Glutamatergic neuron (in vitro differentiated cells): ENCODE results near the gene WFIKKN2. TPM values are rescaled to one million over a fixed set of nuclear protein-coding genes. Genes with fewer than 3 reads are reported as not detected.
A peak's percentile ranks its signal among the peaks of the same experiment; 100 is the strongest.

ENCODE experiments used
- DNase-seq: peaks from one replicate; pipeline ENCODE4 v3.0.0; 2022
- H3K27ac Mint-ChIP-seq: one replicate; pipeline ENCODE4 v1.8.0; 2020; ENCODE audit warnings: mild to moderate bottlenecking, mixed read lengths, inconsistent platforms; ENCODE audit not compliant: unreplicated experiment
- H3K27me3 Mint-ChIP-seq: one replicate; pipeline ENCODE4 v1.8.0; 2020; ENCODE audit warnings: mild to moderate bottlenecking, moderate library complexity, mixed read lengths, inconsistent platforms; ENCODE audit not compliant: unreplicated experiment
- H3K36me3 Mint-ChIP-seq: one replicate; pipeline ENCODE4 v1.8.0; 2020; ENCODE audit warnings: mild to moderate bottlenecking, mixed read lengths, inconsistent platforms; ENCODE audit not compliant: unreplicated experiment
- H3K4me1 Mint-ChIP-seq: one replicate; pipeline ENCODE4 v1.8.0; 2020; ENCODE audit warnings: mild to moderate bottlenecking, low read depth, mixed read lengths, inconsistent platforms; ENCODE audit not compliant: unreplicated experiment
- H3K4me3 Mint-ChIP-seq: one replicate; pipeline ENCODE4 v1.8.0; 2020; ENCODE audit warnings: mild to moderate bottlenecking, mixed read lengths, inconsistent platforms; ENCODE audit not compliant: unreplicated experiment
- H3K9me3 Mint-ChIP-seq: one replicate; pipeline ENCODE4 v1.8.0; 2020; ENCODE audit warnings: mild to moderate bottlenecking, moderate library complexity, mixed read lengths, inconsistent platforms; ENCODE audit not compliant: unreplicated experiment
- total RNA-seq: library from RNA; stranded (reverse); fragmentation: NEBNext Ultra II Directional; extraction: Animal tissue kit (Norgen Biotek cat#: 25700); gene quantifications from one replicate; pipeline ENCODE4 v1.2.1, GENCODE V29; 2021; ENCODE audit not compliant: unreplicated experiment
- TF ChIP-seq, protein P1 (sequence below): fragments of 200-600 bp; sonication (generic); IDR thresholded peaks from one replicate; pipeline ENCODE4 v1.5.0; 2021; ENCODE audit not compliant: partially characterized antibody, unreplicated experiment

Gene WFIKKN2
- total RNA-seq, 1 donor from 2014 or later, result 3.5 TPM

DNA sequence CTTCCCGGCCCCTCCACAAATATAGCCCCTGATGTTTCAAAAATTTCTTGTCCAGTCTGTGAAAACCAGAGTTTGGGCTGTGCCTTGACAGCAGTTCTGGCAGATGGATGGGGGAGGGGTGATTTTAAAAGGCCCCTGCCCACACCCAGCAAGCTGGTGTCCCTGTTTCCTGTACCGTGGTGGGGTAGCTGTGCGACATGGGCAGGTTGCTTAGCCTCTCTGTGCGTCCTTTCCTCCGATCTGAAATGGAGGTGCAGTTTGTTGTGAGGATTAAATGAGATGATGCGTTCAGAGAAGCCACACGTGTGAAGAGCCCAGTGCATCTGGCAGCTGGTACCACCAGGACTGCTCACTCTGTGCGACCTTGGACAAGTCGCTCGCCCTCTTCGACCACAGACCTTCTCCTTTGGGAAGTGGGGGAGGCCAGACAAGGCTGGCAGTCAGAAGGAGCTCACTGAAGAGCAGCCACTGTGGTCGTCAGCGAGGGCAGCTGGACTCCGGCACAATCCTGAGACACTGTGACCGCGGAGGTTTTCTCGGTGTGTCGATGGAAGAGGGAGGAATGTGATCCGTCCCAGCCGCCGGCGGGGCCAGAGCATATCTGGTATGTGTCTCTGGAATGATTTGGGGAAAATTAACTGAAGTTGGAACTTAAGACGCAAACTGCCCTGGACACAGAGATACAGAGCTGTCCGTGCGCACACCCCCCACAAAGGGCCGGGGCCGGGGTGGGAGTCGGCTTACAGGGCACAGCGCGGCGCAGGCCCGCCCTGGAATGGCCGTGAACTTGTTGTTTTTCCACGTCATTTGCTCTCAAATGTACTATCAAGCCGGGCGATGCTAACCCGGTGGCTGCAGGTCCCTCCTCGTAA, 721 bp upstream of the WFIKKN2 start:
- TF ChIP-seq, protein P1, sequence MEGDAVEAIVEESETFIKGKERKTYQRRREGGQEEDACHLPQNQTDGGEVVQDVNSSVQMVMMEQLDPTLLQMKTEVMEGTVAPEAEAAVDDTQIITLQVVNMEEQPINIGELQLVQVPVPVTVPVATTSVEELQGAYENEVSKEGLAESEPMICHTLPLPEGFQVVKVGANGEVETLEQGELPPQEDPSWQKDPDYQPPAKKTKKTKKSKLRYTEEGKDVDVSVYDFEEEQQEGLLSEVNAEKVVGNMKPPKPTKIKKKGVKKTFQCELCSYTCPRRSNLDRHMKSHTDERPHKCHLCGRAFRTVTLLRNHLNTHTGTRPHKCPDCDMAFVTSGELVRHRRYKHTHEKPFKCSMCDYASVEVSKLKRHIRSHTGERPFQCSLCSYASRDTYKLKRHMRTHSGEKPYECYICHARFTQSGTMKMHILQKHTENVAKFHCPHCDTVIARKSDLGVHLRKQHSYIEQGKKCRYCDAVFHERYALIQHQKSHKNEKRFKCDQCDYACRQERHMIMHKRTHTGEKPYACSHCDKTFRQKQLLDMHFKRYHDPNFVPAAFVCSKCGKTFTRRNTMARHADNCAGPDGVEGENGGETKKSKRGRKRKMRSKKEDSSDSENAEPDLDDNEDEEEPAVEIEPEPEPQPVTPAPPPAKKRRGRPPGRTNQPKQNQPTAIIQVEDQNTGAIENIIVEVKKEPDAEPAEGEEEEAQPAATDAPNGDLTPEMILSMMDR, result no peak
- Mint-ChIP-seq H3K4me1 (peaks cover 52% of the 10 kb centered on the region), H3K27me3 (peaks cover 11% of the 10 kb centered on the region), H3K4me3 (peak overlapping the region; percentile 72), H3K9me3 (peaks cover 6% of the 10 kb centered on the region), H3K27ac (peak overlapping the region; percentile 93), H3K36me3 (no peaks in the 10 kb centered on the region)
- DNase-seq, result no peak

DNA sequence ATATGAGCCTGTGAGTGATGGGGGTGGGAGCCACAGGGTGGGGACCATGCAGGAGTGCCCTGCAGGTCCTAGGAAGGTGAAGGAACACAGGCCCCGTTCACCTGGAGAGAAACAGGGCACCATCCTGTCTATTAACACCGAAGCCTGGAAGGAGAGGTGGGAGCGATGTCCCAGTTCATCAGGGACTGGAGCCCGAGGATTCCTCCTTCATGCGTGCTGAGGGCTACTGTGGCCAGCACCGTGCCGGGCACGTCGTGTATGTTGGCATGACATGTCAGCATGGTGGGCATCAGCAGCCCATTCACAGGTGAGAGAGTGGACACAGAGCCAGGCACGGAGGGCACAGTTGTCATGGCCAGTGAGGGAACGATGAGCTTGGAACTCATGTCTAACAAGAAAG, 1.4 kb downstream of the WFIKKN2 start:
- DNase-seq, result no peak
- H3K4me3 Mint-ChIP-seq, result no peak overlapping the region
- H3K27me3 Mint-ChIP-seq, result peaks cover 12% of the 10 kb centered on the region
- H3K4me1 Mint-ChIP-seq, result peaks cover 40% of the 10 kb centered on the region
- TF ChIP-seq, protein P1, result no peak
- no peaks in the 10 kb centered on the region for H3K36me3 Mint-ChIP-seq
- H3K27ac Mint-ChIP-seq, result no peak overlapping the region
- peaks cover 4% of the 10 kb centered on the region for H3K9me3 Mint-ChIP-seq

DNA sequence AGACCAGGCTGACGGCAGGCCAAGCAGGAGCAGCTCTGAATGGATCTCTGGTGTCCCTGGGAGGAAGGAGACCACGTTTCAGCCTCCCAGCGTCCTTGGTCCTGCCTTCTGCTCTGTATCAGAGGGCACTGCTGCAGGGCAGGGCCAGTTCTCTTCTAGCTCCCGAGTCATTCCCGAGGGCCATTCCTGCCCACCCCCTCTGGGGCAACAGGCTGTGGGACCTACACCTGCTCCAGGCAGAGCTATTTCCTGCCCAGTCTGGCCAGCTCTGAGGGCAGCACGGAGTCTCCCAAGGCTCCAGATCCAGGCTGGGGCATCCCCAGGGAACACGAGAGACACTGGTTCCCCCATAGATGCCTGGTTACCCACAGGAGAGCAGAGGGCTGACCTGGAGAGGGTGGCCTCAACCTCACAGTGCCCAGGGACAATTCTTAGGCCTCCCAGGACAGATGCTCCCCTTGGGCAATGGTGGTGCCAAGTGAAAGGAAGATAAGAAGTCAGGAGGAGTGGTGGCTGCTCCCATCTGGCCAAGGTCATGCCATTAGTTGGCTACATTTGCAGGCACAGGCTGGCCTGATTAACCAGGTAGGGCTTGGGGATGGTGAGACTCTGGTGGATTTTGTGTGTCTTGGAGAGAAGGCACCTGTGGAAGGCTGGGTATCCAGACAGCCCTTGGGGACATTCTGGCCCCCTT, 2.0 kb downstream of the WFIKKN2 start:
- H3K4me3 Mint-ChIP-seq, result no peak overlapping the region
- peaks cover 12% of the 10 kb centered on the region for H3K27me3 Mint-ChIP-seq
- peaks cover 43% of the 10 kb centered on the region for H3K4me1 Mint-ChIP-seq
- H3K9me3 Mint-ChIP-seq, result peaks cover 7% of the 10 kb centered on the region
- no peak for DNase-seq
- H3K36me3 Mint-ChIP-seq, result no peaks in the 10 kb centered on the region
- no peak overlapping the region for H3K27ac Mint-ChIP-seq
- TF ChIP-seq, protein P1, result no peak

DNA sequence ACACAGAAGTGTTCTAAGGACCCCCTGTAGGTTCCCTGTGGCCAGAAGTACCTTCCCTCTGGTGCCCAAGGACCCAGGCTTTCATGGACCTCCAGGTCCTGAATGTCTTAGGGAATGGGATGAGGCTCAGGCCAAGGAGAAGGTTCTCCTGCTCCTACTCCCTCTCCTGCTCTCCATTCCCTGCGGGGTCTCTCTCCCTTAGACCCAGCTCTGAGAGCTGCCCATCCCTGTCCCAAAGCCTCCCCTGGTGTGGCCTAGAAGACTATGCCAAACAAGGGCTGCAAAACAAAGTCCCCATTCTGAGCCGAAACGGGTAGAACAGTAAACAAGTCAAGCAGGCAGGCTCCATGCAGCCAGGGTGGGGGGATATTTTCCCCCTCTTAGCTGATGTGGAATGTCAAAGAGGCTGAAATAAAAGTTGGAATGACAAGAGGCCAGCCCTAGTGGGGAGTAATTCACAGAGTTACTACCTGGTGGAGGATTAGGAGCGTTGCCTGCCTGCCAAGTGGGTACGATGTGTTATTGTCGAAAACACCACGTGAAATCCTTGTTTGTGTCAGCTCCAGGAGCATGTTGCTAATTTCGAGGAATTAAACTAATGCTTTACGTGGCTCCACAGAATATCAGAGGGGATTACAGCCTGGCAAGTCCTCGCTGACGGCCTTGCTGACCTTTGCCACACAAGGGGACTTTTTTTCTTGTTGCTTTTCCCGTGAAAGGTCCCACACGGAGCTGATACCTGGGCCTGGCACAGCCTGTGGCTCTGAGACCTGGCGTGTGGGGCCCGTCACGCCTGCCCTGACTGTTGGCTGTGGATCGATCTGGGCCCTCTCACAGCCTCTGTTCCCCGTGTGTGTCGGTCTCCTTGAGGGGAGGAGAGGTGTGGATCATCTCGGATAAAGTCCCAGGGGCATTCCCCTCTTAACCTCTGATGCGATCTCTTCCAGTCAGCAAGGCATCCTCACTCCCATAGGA, 2.9 kb downstream of the WFIKKN2 start:
- Mint-ChIP-seq H3K36me3 (no peaks in the 10 kb centered on the region), H3K4me1 (peaks cover 43% of the 10 kb centered on the region), H3K9me3 (peaks cover 7% of the 10 kb centered on the region), H3K27me3 (peaks cover 12% of the 10 kb centered on the region), H3K4me3 (peak overlapping the region; percentile 28), H3K27ac (peak overlapping the region; percentile 44)
- no peak for DNase-seq
- TF ChIP-seq, protein P1, result no peak
